ENCODE measurements around the gene ACVR1B.

ACVR1B gene

GRCh38 chr12:51944608-51945233 lies 6.8 kb upstream of the ACVR1B start:
- FAIRE-seq = no peak

GRCh38 chr12:51947246-51947996 lies 4.1 kb upstream of the ACVR1B start:
- no peak for FAIRE-seq

GRCh38 chr12:51948066-51948465 lies 3.4 kb upstream of the ACVR1B start:
- no peak for FAIRE-seq

- FAIRE-seq = no peak
Observed at GRCh38 chr12:51949342-51950030, 2.0 kb upstream of the ACVR1B start.

- no peak for FAIRE-seq
Observed at GRCh38 chr12:51950682-51951198, 759 bp upstream of the ACVR1B start.

GRCh38 chr12:51951843-51952722 lies 584 bp downstream of the ACVR1B start:
- FAIRE-seq = no peak

- FAIRE-seq = no peak
Observed at GRCh38 chr12:51953089-51953488, 1.6 kb downstream of the ACVR1B start.

GRCh38 chr12:51953864-51954263 lies 2.4 kb downstream of the ACVR1B start:
- no peak for FAIRE-seq

GRCh38 chr12:51954561-51955361 lies 3.3 kb downstream of the ACVR1B start:
- FAIRE-seq = no peak

GRCh38 chr12:51955702-51956101 lies 4.2 kb downstream of the ACVR1B start:
- FAIRE-seq = no peak

GRCh38 chr12:51958542-51958941 lies 7.0 kb downstream of the ACVR1B start:
- FAIRE-seq = no peak

- no peak for FAIRE-seq
Observed at GRCh38 chr12:51959211-51959610, 7.7 kb downstream of the ACVR1B start.

- no peak for FAIRE-seq
Observed at GRCh38 chr12:51959921-51960320, 8.4 kb downstream of the ACVR1B start.

GRCh38 chr12:51960488-51960887 lies 9.0 kb downstream of the ACVR1B start:
- FAIRE-seq = no peak

- no peak for FAIRE-seq
Observed at GRCh38 chr12:51960890-51961289, 9.4 kb downstream of the ACVR1B start.

GRCh38 chr12:51961834-51962233 lies 10.3 kb downstream of the ACVR1B start:
- no peak for FAIRE-seq

GRCh38 chr12:51962737-51963136 lies 11.2 kb downstream of the ACVR1B start:
- no peak for FAIRE-seq

- FAIRE-seq = no peak
Observed at GRCh38 chr12:51963477-51963876, 12.0 kb downstream of the ACVR1B start.

- FAIRE-seq = no peak
Observed at GRCh38 chr12:51969643-51970042, 18.1 kb downstream of the ACVR1B start.

GRCh38 chr12:51970904-51971646 lies 19.6 kb downstream of the ACVR1B start:
- no peak for FAIRE-seq

Data from A204.1 (cell line).